IMR-90 (cell line): ENCODE measurements around the gene FCRL1. TPM values are rescaled to one million over a fixed set of nuclear protein-coding genes. Genes with fewer than 3 reads are reported as not detected.

Experiments
- ATAC-seq: fragments of 200-7000 bp; cut with Tn5 transposase; 2 replicates; pipeline ENCODE4 v1.9.1; 2020; ENCODE audit warnings: low read depth, mild to moderate bottlenecking, moderate library complexity
- BruUV-seq: library from RNA; stranded (reverse); fragments of 400-500 nt; replicated peaks from 2 replicates; lab custom pipeline; 2021; lab: Mats Ljungman, UMichigan
- CTCF ChIA-PET: fragments of 300-600 bp; formaldehyde crosslinking; extraction: SDS; loops from one replicate; lab custom pipeline; 2021; ENCODE audit warnings: antibody characterized with exemption; lab: Yijun Ruan, JAX
- POLR2A ChIA-PET: fragments of 300-600 bp; sonication (Branson Sonifier 250); formaldehyde crosslinking; loops from one replicate; lab custom pipeline; 2022; ENCODE audit warnings: antibody characterized with exemption; ENCODE audit not compliant: unreplicated experiment; lab: Charles Lee
- DNase-seq: peaks from one replicate; pipeline ENCODE4 v3.0.0; 2013
- H2AFZ ChIP-seq: replicated peaks from 2 replicates; pipeline ENCODE3; 2013; ENCODE audit warnings: low read length, mild to moderate bottlenecking; ENCODE audit not compliant: poor library complexity
- H2AK5ac ChIP-seq: 2 replicates; pipeline ENCODE4 v1.6.1; 2013; ENCODE audit warnings: low read depth, low read length, inconsistent platforms
- H2AK9ac ChIP-seq: replicated peaks from 2 replicates; pipeline ENCODE3; 2013; ENCODE audit warnings: mild to moderate bottlenecking, low read depth, low read length, moderate library complexity; ENCODE audit not compliant: poor library complexity
- H2BK120ac ChIP-seq: 2 replicates; pipeline ENCODE4 v1.6.1; 2013; ENCODE audit warnings: low read depth, low read length, inconsistent platforms
- H2BK15ac ChIP-seq: 3 replicates; pipeline ENCODE4 v1.6.1; 2013; ENCODE audit warnings: low read depth, low read length, inconsistent platforms
- H2BK20ac ChIP-seq: 2 replicates; pipeline ENCODE4 v1.6.1; 2013; ENCODE audit warnings: low read depth, mild to moderate bottlenecking, inconsistent platforms, low read length, moderate library complexity
- H2BK5ac ChIP-seq: 2 replicates; pipeline ENCODE4 v1.6.1; 2013; ENCODE audit warnings: mild to moderate bottlenecking, low read depth, low read length, inconsistent platforms; ENCODE audit not compliant: poor library complexity, severe bottlenecking
- H3K14ac ChIP-seq: replicated peaks from 2 replicates; pipeline ENCODE4 v1.6.1; 2013; ENCODE audit warnings: low read depth, low read length, inconsistent platforms
- H3K18ac ChIP-seq: 2 replicates; pipeline ENCODE4 v1.6.1; 2013; ENCODE audit warnings: low read depth, low read length, control low read depth
- H3K23ac ChIP-seq: 2 replicates; pipeline ENCODE4 v1.6.1; 2013; ENCODE audit warnings: low read depth, low read length, inconsistent platforms
- H3K27ac ChIP-seq: 2 replicates; pipeline ENCODE4 v1.5.1; 2013; ENCODE audit warnings: mild to moderate bottlenecking, control low read depth, low read length; ENCODE audit not compliant: insufficient read depth
- H3K27me3 ChIP-seq: 2 replicates; pipeline ENCODE4 v1.6.1; 2013; ENCODE audit warnings: low read length; ENCODE audit not compliant: control insufficient read depth, insufficient read depth
- H3K36me3 ChIP-seq: 2 replicates; pipeline ENCODE4 v1.6.1; 2013; ENCODE audit warnings: low read length, mixed read lengths; ENCODE audit not compliant: control insufficient read depth, insufficient read depth
- H3K4ac ChIP-seq: 2 replicates; pipeline ENCODE4 v1.6.1; 2013; ENCODE audit warnings: low read depth, low read length, inconsistent platforms
- H3K4me1 ChIP-seq: 2 replicates; pipeline ENCODE4 v1.6.1; 2013; ENCODE audit warnings: low read length, mixed read lengths; ENCODE audit not compliant: control insufficient read depth, insufficient read depth
- H3K4me2 ChIP-seq: 2 replicates; pipeline ENCODE4 v1.6.1; 2013; ENCODE audit warnings: low read depth, mild to moderate bottlenecking, control low read depth, low read length, moderate library complexity
- H3K4me3 ChIP-seq: 2 replicates; pipeline ENCODE4 v1.5.1; 2013; ENCODE audit warnings: low read depth, mild to moderate bottlenecking, control low read depth, low read length, moderate library complexity; ENCODE audit not compliant: insufficient read depth
- H3K56ac ChIP-seq: 2 replicates; pipeline ENCODE4 v1.6.1; 2013; ENCODE audit warnings: low read length, inconsistent platforms; ENCODE audit not compliant: insufficient read depth; ENCODE audit errors: extremely low read depth
- H3K79me1 ChIP-seq, 2 experiments: 2 replicates each; pipeline ENCODE4 v1.6.1; 2013; ENCODE audit warnings: low read length in 2 of 2, inconsistent platforms in 1 of 2, low read depth in 1 of 2
- H3K9ac ChIP-seq: 2 replicates; pipeline ENCODE4 v1.6.1; 2013; ENCODE audit warnings: low read depth, low read length, control low read depth
- H3K9me1 ChIP-seq: 2 replicates; pipeline ENCODE4 v1.6.1; 2013; ENCODE audit warnings: low read length, inconsistent platforms; ENCODE audit not compliant: insufficient read depth
- H3K9me3 ChIP-seq: 2 replicates; pipeline ENCODE4 v1.6.1; 2013; ENCODE audit warnings: low read length; ENCODE audit not compliant: control insufficient read depth, insufficient read depth
- H4K20me1 ChIP-seq: 2 replicates; pipeline ENCODE4 v1.6.1; 2013; ENCODE audit warnings: low read length, inconsistent platforms; ENCODE audit not compliant: insufficient read depth
- H4K5ac ChIP-seq: 2 replicates; pipeline ENCODE4 v1.6.1; 2013; ENCODE audit warnings: mild to moderate bottlenecking, low read depth, low read length, control low read depth
- H4K8ac ChIP-seq, 2 experiments: 2 replicates each; pipeline ENCODE4 v1.6.1; 2013; ENCODE audit warnings: low read depth in 2 of 2, low read length in 2 of 2, control low read depth in 1 of 2, inconsistent platforms in 1 of 2
- H4K91ac ChIP-seq: 2 replicates; pipeline ENCODE4 v1.6.1; 2013; ENCODE audit warnings: low read depth, low read length, inconsistent platforms; ENCODE audit not compliant: insufficient read depth
- BHLHE40 ChIP-seq: fragments of 150-350 bp; IDR thresholded peaks from 2 replicates; pipeline ENCODE4 v1.6.1; 2016; ENCODE audit warnings: mild to moderate bottlenecking, low read depth, low read length
- CEBPB ChIP-seq: IDR thresholded peaks from 2 replicates; pipeline ENCODE4 v1.6.1; 2012; ENCODE audit warnings: low read depth, low read length, improper control_type of control experiment
- CHD1 ChIP-seq: IDR thresholded peaks from 2 replicates; pipeline ENCODE4 v1.6.1; 2012; ENCODE audit warnings: low read depth, low read length, improper control_type of control experiment
- ELK1 ChIP-seq: fragments of 150-350 bp; IDR thresholded peaks from 2 replicates; pipeline ENCODE4 v1.6.1; 2016; ENCODE audit warnings: low read depth, mild to moderate bottlenecking, low read length, moderate library complexity, borderline replicate concordance
- FOS ChIP-seq: fragments of 150-350 bp; IDR thresholded peaks from 2 replicates; pipeline ENCODE4 v1.6.1; 2016; ENCODE audit warnings: low read depth, low read length
- MAFK ChIP-seq: IDR thresholded peaks from 2 replicates; pipeline ENCODE4 v1.6.1; 2012; ENCODE audit warnings: low read depth, low read length, improper control_type of control experiment
- MAZ ChIP-seq: IDR thresholded peaks from 2 replicates; pipeline ENCODE4 v1.6.1; 2012; ENCODE audit warnings: low read depth, mild to moderate bottlenecking, low read length, improper control_type of control experiment, moderate library complexity, borderline replicate concordance
- MXI1 ChIP-seq: IDR thresholded peaks from 2 replicates; pipeline ENCODE4 v1.6.1; 2012; ENCODE audit warnings: low read depth, mild to moderate bottlenecking, low read length, moderate library complexity, borderline replicate concordance
- NFE2L2 ChIP-seq: fragments of 150-350 bp; IDR thresholded peaks from 2 replicates; pipeline ENCODE4 v1.6.1; 2016; ENCODE audit warnings: low read depth, mild to moderate bottlenecking, low read length
- POLR2A ChIP-seq: IDR thresholded peaks from 2 replicates; pipeline ENCODE4 v1.6.1; 2012; ENCODE audit warnings: mild to moderate bottlenecking, low read depth, low read length
- RAD21 ChIP-seq: IDR thresholded peaks from 2 replicates; pipeline ENCODE4 v1.6.1; 2012; ENCODE audit warnings: low read length, improper control_type of control experiment
- RCOR1 ChIP-seq: IDR thresholded peaks from 2 replicates; pipeline ENCODE4 v1.6.1; 2012; ENCODE audit warnings: mild to moderate bottlenecking, low read length, improper control_type of control experiment; ENCODE audit not compliant: insufficient replicate concordance
- RFX5 ChIP-seq: IDR thresholded peaks from 2 replicates; pipeline ENCODE4 v1.8.0; 2012; ENCODE audit warnings: low read depth, mild to moderate bottlenecking, low read length, moderate library complexity
- SMC3 ChIP-seq: fragments of 150-350 bp; IDR thresholded peaks from 2 replicates; pipeline ENCODE4 v1.6.1; 2016; ENCODE audit warnings: low read depth, mild to moderate bottlenecking, antibody characterized with exemption, low read length, moderate library complexity
- USF2 ChIP-seq: fragments of 150-350 bp; IDR thresholded peaks from 2 replicates; pipeline ENCODE4 v1.6.1; 2017; ENCODE audit warnings: mild to moderate bottlenecking, antibody characterized with exemption, low read length, low read depth
- WGBS, 2 experiments: methylation state at CpG; one replicate each; pipeline versions ENCODE4 v1.1.5 to v1.1.7; 2013; ENCODE audit warnings: missing lambda C conversion rate in 2 of 2; ENCODE audit not compliant: insufficient read length in 1 of 2; ENCODE audit errors: extremely low coverage in 2 of 2; 5-methylcytosine and 5-hydroxymethylcytosine counted together
- dilution Hi-C: fragments of 300-500 bp; cut with HindIII; formaldehyde crosslinking; loops from one replicate; pipeline ENCODE4 v1.14.3; 2018; ENCODE audit warnings: low sequenced_read_pairs; ENCODE audit not compliant: unreplicated experiment
- in situ Hi-C: fragments of 300-500 bp; cut with MboI; formaldehyde crosslinking; loops from 3 replicates; pipeline ENCODE4 v1.14.3; 2019; ENCODE audit warnings: low sequenced_read_pairs, inconsistent platforms, mixed read lengths
- intact Hi-C: fragments of 100-400 bp; cut with micrococcal nuclease; formaldehyde crosslinking; loops from 2 replicates; pipeline ENCODE4 v1.10.0; 2022
- polyA plus RNA-seq, 3 experiments: library from polyadenylated mRNA; depleted of rRNA; stranded (reverse); fragments of >200 nt; gene quantifications; 2 replicates each; pipeline ENCODE4 v1.2.3, GENCODE V29; 2012; ENCODE audit warnings: low replicate concordance in 1 of 3
- total RNA-seq: library from RNA; depleted of rRNA; stranded (reverse); fragments of >200 nt; gene quantifications from 2 replicates; pipeline ENCODE4 v1.2.3, GENCODE V29; 2012
- TF ChIP-seq, protein P1 (sequence below): conservative IDR thresholded peaks from 2 replicates; pipeline ENCODE4 v1.5.1; 2012; ENCODE audit warnings: mild to moderate bottlenecking, low read depth, low read length, improper control_type of control experiment

Gene FCRL1
- total and polyA plus RNA-seq, 2 of the 4 experiments (the other 2 are of a cell fraction), result not detected

- Histone ChIP-seq H3K79me1 (no peaks in the 10 kb centered on the region), H3K23ac (no peak overlapping the region), H3K14ac (no peak overlapping the region), H3K4me2 (no peak overlapping the region), H3K9me3 (no peaks in the 10 kb centered on the region), H2BK120ac (no peak overlapping the region), H3K9ac (no peak overlapping the region), H4K91ac (no peak overlapping the region), H2BK5ac (no peak overlapping the region), H4K5ac (no peak overlapping the region), H2BK20ac (no peak overlapping the region), H3K4ac (no peak overlapping the region), H2AK5ac (no peak overlapping the region), H3K56ac (no peak overlapping the region), H3K4me1 (no peaks in the 10 kb centered on the region), H3K9me1 (no peaks in the 10 kb centered on the region), H4K20me1 (no peaks in the 10 kb centered on the region), H2AFZ (no peak overlapping the region), H3K18ac (no peak overlapping the region), H3K27ac (no peak overlapping the region), H4K8ac (no peak overlapping the region), H3K36me3 (no peaks in the 10 kb centered on the region), H2AK9ac (no peak overlapping the region), H2BK15ac (no peak overlapping the region), H3K4me3 (no peak overlapping the region), H3K27me3 (no peaks in the 10 kb centered on the region)
- no peak for TF ChIP-seq RAD21
- no peak for TF ChIP-seq NFE2L2
- no peak for TF ChIP-seq SMC3
- no peak for TF ChIP-seq MAFK
- no peak for TF ChIP-seq FOS
- TF ChIP-seq, protein P1, sequence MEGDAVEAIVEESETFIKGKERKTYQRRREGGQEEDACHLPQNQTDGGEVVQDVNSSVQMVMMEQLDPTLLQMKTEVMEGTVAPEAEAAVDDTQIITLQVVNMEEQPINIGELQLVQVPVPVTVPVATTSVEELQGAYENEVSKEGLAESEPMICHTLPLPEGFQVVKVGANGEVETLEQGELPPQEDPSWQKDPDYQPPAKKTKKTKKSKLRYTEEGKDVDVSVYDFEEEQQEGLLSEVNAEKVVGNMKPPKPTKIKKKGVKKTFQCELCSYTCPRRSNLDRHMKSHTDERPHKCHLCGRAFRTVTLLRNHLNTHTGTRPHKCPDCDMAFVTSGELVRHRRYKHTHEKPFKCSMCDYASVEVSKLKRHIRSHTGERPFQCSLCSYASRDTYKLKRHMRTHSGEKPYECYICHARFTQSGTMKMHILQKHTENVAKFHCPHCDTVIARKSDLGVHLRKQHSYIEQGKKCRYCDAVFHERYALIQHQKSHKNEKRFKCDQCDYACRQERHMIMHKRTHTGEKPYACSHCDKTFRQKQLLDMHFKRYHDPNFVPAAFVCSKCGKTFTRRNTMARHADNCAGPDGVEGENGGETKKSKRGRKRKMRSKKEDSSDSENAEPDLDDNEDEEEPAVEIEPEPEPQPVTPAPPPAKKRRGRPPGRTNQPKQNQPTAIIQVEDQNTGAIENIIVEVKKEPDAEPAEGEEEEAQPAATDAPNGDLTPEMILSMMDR, result no peak
- TF ChIP-seq RCOR1, result no peak
- TF ChIP-seq POLR2A, result no peak
- no peak for TF ChIP-seq CEBPB
- TF ChIP-seq MAZ, result no peak
- no peak for TF ChIP-seq RFX5
- no peak for TF ChIP-seq CHD1
- no peak for TF ChIP-seq MXI1
- TF ChIP-seq BHLHE40, result no peak
- TF ChIP-seq USF2, result no peak
- TF ChIP-seq ELK1, result no peak
- in situ Hi-C loops (no loop called here), intact Hi-C loops (no loop called here), dilution Hi-C loops (no loop called here)
- ATAC-seq (no peak), DNase-seq (no peak)
- WGBS, 2 experiments, result 33% methylated on average over 1 of the region's 4 CpGs; no CpG with 5 or more reads in 1 of the 2 experiments
- POLR2A ChIA-PET, result no interaction called here
- CTCF ChIA-PET, result no interaction called here
- no TSS peak for BruUV-seq
Measured at GRCh38 chr1:157831968-157832626, 12.2 kb upstream of the FCRL1 start.
